Esophagus (tissue), 2 donors: ENCODE results near the gene XXYLT1. TPM values are rescaled to one million over a fixed set of nuclear protein-coding genes. Genes with fewer than 3 reads are reported as not detected.

Source experiments
- H3K27ac ChIP-seq, 2 donors: one replicate each; pipeline ENCODE4 v1.5.1; 2013; ENCODE audit warnings: low read depth in 2 of 2, mild to moderate bottlenecking in 2 of 2, inconsistent platforms in 1 of 2, low read length in 1 of 2, moderate library complexity in 1 of 2
- H3K27me3 ChIP-seq, 2 donors: one replicate each; pipeline ENCODE4 v1.6.1; 2013; ENCODE audit warnings: low read length in 2 of 2, control low read depth in 1 of 2, mild to moderate bottlenecking in 1 of 2; ENCODE audit not compliant: insufficient read depth in 2 of 2, control insufficient read depth in 1 of 2
- H3K36me3 ChIP-seq, 2 donors: one replicate each; pipeline ENCODE4 v1.6.1; 2013; ENCODE audit warnings: low read length in 1 of 2; ENCODE audit not compliant: control insufficient read depth in 2 of 2, insufficient read depth in 2 of 2
- H3K4me1 ChIP-seq, 2 donors: one replicate each; pipeline ENCODE4 v1.6.1; 2013; ENCODE audit warnings: low read length in 1 of 2; ENCODE audit not compliant: control insufficient read depth in 2 of 2, insufficient read depth in 2 of 2
- H3K4me3 ChIP-seq, 2 donors: one replicate each; pipeline ENCODE4 v1.5.1; 2013; ENCODE audit warnings: low read length in 2 of 2, mild to moderate bottlenecking in 2 of 2, low read depth in 1 of 2, moderate library complexity in 1 of 2
- H3K9me3 ChIP-seq, 2 donors: one replicate each; pipeline ENCODE4 v1.6.1; 2013; ENCODE audit warnings: mild to moderate bottlenecking in 2 of 2, low read depth in 1 of 2, low read length in 1 of 2, moderate library complexity in 1 of 2; ENCODE audit not compliant: control insufficient read depth in 2 of 2, insufficient read depth in 1 of 2
- WGBS, 2 donors: extraction: QIAGEN DNeasy Blood & Tissue Kit; methylation state at CpG; one replicate each; pipeline ENCODE4 v1.1.7; 2013; 5-methylcytosine and 5-hydroxymethylcytosine counted together
- polyA plus RNA-seq, 2 donors: library from polyadenylated mRNA; stranded (reverse); fragments of 200-250 nt; gene quantifications; one replicate each; pipeline ENCODE4 v1.2.3, GENCODE V29; 2013
- donor health status: healthy with polysubstance abuse.
- donor health status: Bipolar disorder and iron deficiency.

XXYLT1 gene
- polyA plus RNA-seq, 2 donors: 10.2 to 10.4 TPM

- peak overlapping the region; percentile 50 to 70 for H3K4me3 ChIP-seq
- 2 to 4% methylated on average over 64 to 82 of the region's 82 CpGs for WGBS, 2 donors
- peaks cover 0 to 17% of the 10 kb centered on the region in 2 donors for H3K4me1 ChIP-seq
- no peaks in the 10 kb centered on the region for H3K27me3 ChIP-seq
- H3K36me3 ChIP-seq: peaks cover 0 to 9% of the 10 kb centered on the region in 2 donors
- H3K27ac ChIP-seq: peak overlapping the region; percentile 92 to 97
- no peaks in the 10 kb centered on the region for H3K9me3 ChIP-seq
Measured at GRCh38 chr3:195259475-195260279, 11.3 kb downstream of the XXYLT1 start.

- peaks cover 0 to 17% of the 10 kb centered on the region in 2 donors for H3K4me1 ChIP-seq
- no peak overlapping the region for H3K4me3 ChIP-seq
- H3K27me3 ChIP-seq: no peaks in the 10 kb centered on the region
- peaks cover 0 to 9% of the 10 kb centered on the region in 2 donors for H3K36me3 ChIP-seq
- H3K9me3 ChIP-seq: no peaks in the 10 kb centered on the region
- 57 to 58% methylated on average over 7 of the region's 7 CpGs for WGBS, 2 donors
- peak overlapping the region; percentile 92 to 97 for H3K27ac ChIP-seq
Measured at GRCh38 chr3:195259154-195259474, 11.8 kb downstream of the XXYLT1 start.

GRCh38 chr3:195258449-195259153 is 12.4 kb downstream of the XXYLT1 start:
- WGBS, 2 donors: 65 to 66% methylated on average over 14 of the region's 14 CpGs
- Histone ChIP-seq H3K4me1 (peaks cover 0 to 13% of the 10 kb centered on the region in 2 donors), H3K27ac (peak overlapping the region; percentile 92 to 97), H3K36me3 (peaks cover 0 to 9% of the 10 kb centered on the region in 2 donors), H3K9me3 (no peaks in the 10 kb centered on the region), H3K4me3 (no peak overlapping the region), H3K27me3 (no peaks in the 10 kb centered on the region)

GRCh38 chr3:195257454-195258448 is 13.2 kb downstream of the XXYLT1 start:
- Histone ChIP-seq H3K4me3 (no peak overlapping the region), H3K27ac (peak overlapping the region in 1 of 2 donors; percentile 52), H3K27me3 (no peaks in the 10 kb centered on the region), H3K9me3 (no peaks in the 10 kb centered on the region), H3K4me1 (peaks cover 0 to 13% of the 10 kb centered on the region in 2 donors), H3K36me3 (peaks cover 0 to 9% of the 10 kb centered on the region in 2 donors)
- 85 to 89% methylated on average over 16 of the region's 16 CpGs for WGBS, 2 donors

GRCh38 chr3:195256639-195257453 is 14.1 kb downstream of the XXYLT1 start:
- Histone ChIP-seq H3K27me3 (no peaks in the 10 kb centered on the region), H3K27ac (no peak overlapping the region), H3K9me3 (no peaks in the 10 kb centered on the region), H3K4me1 (peaks cover 0 to 13% of the 10 kb centered on the region in 2 donors), H3K4me3 (no peak overlapping the region), H3K36me3 (peaks cover 0 to 9% of the 10 kb centered on the region in 2 donors)
- 93 to 97% methylated on average over 19 of the region's 19 CpGs for WGBS, 2 donors

GRCh38 chr3:195255571-195256501 is 15.1 kb downstream of the XXYLT1 start:
- H3K4me3 ChIP-seq: no peak overlapping the region
- WGBS, 2 donors: 89 to 90% methylated on average over 22 of the region's 22 CpGs
- peaks cover 0 to 9% of the 10 kb centered on the region in 2 donors for H3K36me3 ChIP-seq
- no peaks in the 10 kb centered on the region for H3K9me3 ChIP-seq
- H3K4me1 ChIP-seq: peaks cover 0 to 11% of the 10 kb centered on the region in 2 donors
- H3K27ac ChIP-seq: peak overlapping the region in 1 of 2 donors; percentile 2
- no peaks in the 10 kb centered on the region for H3K27me3 ChIP-seq

- H3K36me3 ChIP-seq: peaks cover 0 to 9% of the 10 kb centered on the region in 2 donors
- WGBS, 2 donors: 92 to 94% methylated on average over 13 of the region's 13 CpGs
- H3K27me3 ChIP-seq: no peaks in the 10 kb centered on the region
- H3K9me3 ChIP-seq: no peaks in the 10 kb centered on the region
- no peak overlapping the region for H3K27ac ChIP-seq
- no peak overlapping the region for H3K4me3 ChIP-seq
- peaks cover 0 to 6% of the 10 kb centered on the region in 2 donors for H3K4me1 ChIP-seq
Measured at GRCh38 chr3:195255176-195255500, 15.8 kb downstream of the XXYLT1 start.

- Histone ChIP-seq H3K9me3 (no peaks in the 10 kb centered on the region), H3K36me3 (peaks cover 0 to 9% of the 10 kb centered on the region in 2 donors), H3K27me3 (no peaks in the 10 kb centered on the region), H3K4me1 (peaks cover 3 to 6% of the 10 kb centered on the region in 2 donors), H3K4me3 (no peak overlapping the region), H3K27ac (no peak overlapping the region)
- WGBS, 2 donors: 86 to 90% methylated on average over 16 of the region's 16 CpGs
Measured at GRCh38 chr3:195254454-195255175, 16.3 kb downstream of the XXYLT1 start.
